ENCODE results near the gene CA4. TPM values are rescaled to one million over a fixed set of nuclear protein-coding genes. Genes with fewer than 3 reads are reported as not detected.
"Not testable (repeated sequence)": the region's sequence is repeated elsewhere in the genome, so short reads cannot be mapped to it uniquely, and the experiment has no call there.

Gene CA4
- total RNA-seq, 1 donor from 2014 or later: not detected

- Mint-ChIP-seq H3K9me3 (ENCODE audit: low read depth) (no peaks in the 10 kb centered on the region), H3K4me1 (ENCODE audit: low read depth) (peaks cover 7% of the 10 kb centered on the region), H3K27me3 (ENCODE audit: low read depth) (peaks cover 3% of the 10 kb centered on the region), H3K27ac (ENCODE audit: unreplicated experiment) (no peak overlapping the region), H3K36me3 (ENCODE audit: low read depth) (no peaks in the 10 kb centered on the region), H3K4me3 (ENCODE audit: unreplicated experiment) (no peak overlapping the region)
- peak; percentile 56 for TF ChIP-seq CTCF (IDR thresholded peaks at IDR 0.05)
- DNase-seq (ENCODE audit: low spot score): no peak
These were observed 42.1 kb upstream of the CA4 start for GRCh38 chr17:60107526-60108257.

GRCh38 chr17:60108309-60108708, 41.5 kb upstream of the CA4 start:
- H3K4me3 Mint-ChIP-seq (ENCODE audit: unreplicated experiment); H3K4me1 Mint-ChIP-seq (ENCODE audit: low read depth); H3K36me3 Mint-ChIP-seq (ENCODE audit: low read depth); H3K27me3 Mint-ChIP-seq (ENCODE audit: low read depth); H3K27ac Mint-ChIP-seq (ENCODE audit: unreplicated experiment); H3K9me3 Mint-ChIP-seq (ENCODE audit: low read depth); DNase-seq (ENCODE audit: low spot score): not testable (repeated sequence)

- TF ChIP-seq CTCF (IDR thresholded peaks at IDR 0.05): no peak
- peaks cover 3% of the 10 kb centered on the region for H3K27me3 Mint-ChIP-seq (ENCODE audit: low read depth)
- no peak for DNase-seq (ENCODE audit: low spot score)
- no peaks in the 10 kb centered on the region for H3K9me3 Mint-ChIP-seq (ENCODE audit: low read depth)
- no peak overlapping the region for H3K27ac Mint-ChIP-seq (ENCODE audit: unreplicated experiment)
- no peak overlapping the region for H3K4me3 Mint-ChIP-seq (ENCODE audit: unreplicated experiment)
- no peaks in the 10 kb centered on the region for H3K36me3 Mint-ChIP-seq (ENCODE audit: low read depth)
- peaks cover 7% of the 10 kb centered on the region for H3K4me1 Mint-ChIP-seq (ENCODE audit: low read depth)
These were observed 41.1 kb upstream of the CA4 start for GRCh38 chr17:60108712-60109111.

GRCh38 chr17:60109161-60109560, 40.6 kb upstream of the CA4 start:
- Mint-ChIP-seq H3K36me3 (ENCODE audit: low read depth) (no peaks in the 10 kb centered on the region), H3K4me3 (ENCODE audit: unreplicated experiment) (no peak overlapping the region), H3K9me3 (ENCODE audit: low read depth) (no peaks in the 10 kb centered on the region), H3K27ac (ENCODE audit: unreplicated experiment) (no peak overlapping the region), H3K27me3 (ENCODE audit: low read depth) (peaks cover 3% of the 10 kb centered on the region), H3K4me1 (ENCODE audit: low read depth) (peaks cover 7% of the 10 kb centered on the region)
- TF ChIP-seq CTCF (IDR thresholded peaks at IDR 0.05): no peak
- DNase-seq (ENCODE audit: low spot score): no peak

- Mint-ChIP-seq H3K4me1 (ENCODE audit: low read depth) (peaks cover 7% of the 10 kb centered on the region), H3K36me3 (ENCODE audit: low read depth) (no peaks in the 10 kb centered on the region), H3K4me3 (ENCODE audit: unreplicated experiment) (no peak overlapping the region), H3K27me3 (ENCODE audit: low read depth) (peaks cover 3% of the 10 kb centered on the region), H3K27ac (ENCODE audit: unreplicated experiment) (no peak overlapping the region), H3K9me3 (ENCODE audit: low read depth) (no peaks in the 10 kb centered on the region)
- TF ChIP-seq CTCF (IDR thresholded peaks at IDR 0.05): no peak
- no peak for DNase-seq (ENCODE audit: low spot score)
These were observed 39.2 kb upstream of the CA4 start for GRCh38 chr17:60110586-60110985.

GRCh38 chr17:60111661-60112060, 38.1 kb upstream of the CA4 start:
- not testable (repeated sequence) for H3K36me3 Mint-ChIP-seq (ENCODE audit: low read depth); H3K9me3 Mint-ChIP-seq (ENCODE audit: low read depth); H3K4me3 Mint-ChIP-seq (ENCODE audit: unreplicated experiment); H3K27ac Mint-ChIP-seq (ENCODE audit: unreplicated experiment); H3K27me3 Mint-ChIP-seq (ENCODE audit: low read depth); H3K4me1 Mint-ChIP-seq (ENCODE audit: low read depth); DNase-seq (ENCODE audit: low spot score)
- TF ChIP-seq CTCF (IDR thresholded peaks at IDR 0.05): peak; percentile 55

- not testable (repeated sequence) for H3K4me1 Mint-ChIP-seq (ENCODE audit: low read depth); H3K27me3 Mint-ChIP-seq (ENCODE audit: low read depth); H3K4me3 Mint-ChIP-seq (ENCODE audit: unreplicated experiment)
These were observed 34.4 kb upstream of the CA4 start for GRCh38 chr17:60115364-60115763.

GRCh38 chr17:60116196-60116595, 33.6 kb upstream of the CA4 start:
- not testable (repeated sequence) for H3K27me3 Mint-ChIP-seq (ENCODE audit: low read depth)

More at GRCh38 chr17:60115364-60115763, 34.4 kb upstream of the CA4 start:
- H3K9me3 Mint-ChIP-seq (ENCODE audit: low read depth); DNase-seq (ENCODE audit: low spot score); H3K27ac Mint-ChIP-seq (ENCODE audit: unreplicated experiment); H3K36me3 Mint-ChIP-seq (ENCODE audit: low read depth): not testable (repeated sequence)

More at GRCh38 chr17:60116196-60116595, 33.6 kb upstream of the CA4 start:
- not testable (repeated sequence) for H3K4me1 Mint-ChIP-seq (ENCODE audit: low read depth); H3K9me3 Mint-ChIP-seq (ENCODE audit: low read depth); H3K27ac Mint-ChIP-seq (ENCODE audit: unreplicated experiment); H3K36me3 Mint-ChIP-seq (ENCODE audit: low read depth); DNase-seq (ENCODE audit: low spot score); H3K4me3 Mint-ChIP-seq (ENCODE audit: unreplicated experiment)

All from chondrocyte (in vitro differentiated cells).